Psoas muscle (tissue), 8 donors: ENCODE data around the gene HTT-AS. TPM values are rescaled to one million over a fixed set of nuclear protein-coding genes. Genes with fewer than 3 reads are reported as not detected.

Experiments used
- ATAC-seq, 4 donors: fragments of 200-7000 bp; cut with Tn5 transposase; one replicate each; pipeline ENCODE4 v1.9.1; 2020; ENCODE audit warnings: moderate library complexity in 3 of 4, mild to moderate bottlenecking in 2 of 4
- DNase-seq, 2 donors: peaks; one replicate each; pipeline ENCODE4 v3.0.0-alpha.2; 2020
- H3K27ac ChIP-seq: fragments of 200-600 bp; one replicate; pipeline ENCODE4 v1.8.0; 2022
- H3K27me3 ChIP-seq, 3 donors: fragments of 200-600 bp in 1 of 3; one replicate each; pipeline versions ENCODE4 v1.6.1 to v1.8.0; 2013 to 2022; ENCODE audit warnings: low read length in 2 of 3, mild to moderate bottlenecking in 2 of 3, moderate library complexity in 1 of 3; ENCODE audit not compliant: insufficient read depth in 3 of 3
- H3K36me3 ChIP-seq, 2 donors: fragments of 200-600 bp in 1 of 2; one replicate each; pipeline versions ENCODE4 v1.6.1 to v1.8.0; 2013 to 2022; ENCODE audit warnings: low read depth in 1 of 2, mild to moderate bottlenecking in 1 of 2, moderate library complexity in 1 of 2; ENCODE audit not compliant: insufficient read depth in 1 of 2
- H3K4me1 ChIP-seq: fragments of 200-600 bp; one replicate; pipeline ENCODE4 v1.8.0; 2022
- H3K4me3 ChIP-seq: fragments of 200-600 bp; one replicate; pipeline ENCODE4 v1.8.0; 2022; ENCODE audit warnings: mild to moderate bottlenecking
- H3K9me3 ChIP-seq: fragments of 200-600 bp; one replicate; pipeline ENCODE4 v1.8.0; 2022
- WGBS, 3 donors: extraction: QIAGEN DNeasy Blood & Tissue Kit; methylation state at CpG; one replicate each; pipeline versions ENCODE4 v1.1.6 to v1.1.7; 2013; 5-methylcytosine and 5-hydroxymethylcytosine counted together
- intact Hi-C, 2 donors: fragments of 100-400 bp; cut with DNase I; formaldehyde crosslinking; loops; one replicate each; pipeline versions ENCODE4 v1.11.0 to v1.14.2; 2022
- polyA plus RNA-seq, 3 donors: library from polyadenylated mRNA; stranded (reverse); fragments of 200-250 nt; gene quantifications; one replicate each; pipeline ENCODE4 v1.2.3, GENCODE V29; 2013
- total RNA-seq, 4 donors: library from RNA; stranded (reverse); fragmentation: NEBNext Ultra II Directional in 2 of 4; extraction: Animal tissue kit (Norgen Biotek cat#: 25700) in 2 of 4; gene quantifications; one replicate each; pipeline versions ENCODE4 v1.2.1 to v1.2.4, GENCODE V29; 2021 to 2023
- TF ChIP-seq, protein P1 (sequence below): fragments of 200-600 bp; IDR thresholded peaks from one replicate; pipeline ENCODE4 v1.8.0; 2022; ENCODE audit warnings: antibody characterized with exemption
- donor health status: healthy with polysubstance abuse.
- donor health status: DM: no; HTN: no; CAD: no; lungs with moderate emphysema.
- donor health status: Bipolar disorder and iron deficiency.
- donor health status: healthy.
- donor health status: DM: yes; HTN: yes; CAD: no.
- donor health status: DM: no; HTN: no; CAD: no.
- donor health status: DM: no; HTN: no; CAD: no.
- donor health status: DM: yes; HTN: yes; CAD: no.

The HTT-AS gene
- total and polyA plus RNA-seq, 7 donors = not detected

DNA sequence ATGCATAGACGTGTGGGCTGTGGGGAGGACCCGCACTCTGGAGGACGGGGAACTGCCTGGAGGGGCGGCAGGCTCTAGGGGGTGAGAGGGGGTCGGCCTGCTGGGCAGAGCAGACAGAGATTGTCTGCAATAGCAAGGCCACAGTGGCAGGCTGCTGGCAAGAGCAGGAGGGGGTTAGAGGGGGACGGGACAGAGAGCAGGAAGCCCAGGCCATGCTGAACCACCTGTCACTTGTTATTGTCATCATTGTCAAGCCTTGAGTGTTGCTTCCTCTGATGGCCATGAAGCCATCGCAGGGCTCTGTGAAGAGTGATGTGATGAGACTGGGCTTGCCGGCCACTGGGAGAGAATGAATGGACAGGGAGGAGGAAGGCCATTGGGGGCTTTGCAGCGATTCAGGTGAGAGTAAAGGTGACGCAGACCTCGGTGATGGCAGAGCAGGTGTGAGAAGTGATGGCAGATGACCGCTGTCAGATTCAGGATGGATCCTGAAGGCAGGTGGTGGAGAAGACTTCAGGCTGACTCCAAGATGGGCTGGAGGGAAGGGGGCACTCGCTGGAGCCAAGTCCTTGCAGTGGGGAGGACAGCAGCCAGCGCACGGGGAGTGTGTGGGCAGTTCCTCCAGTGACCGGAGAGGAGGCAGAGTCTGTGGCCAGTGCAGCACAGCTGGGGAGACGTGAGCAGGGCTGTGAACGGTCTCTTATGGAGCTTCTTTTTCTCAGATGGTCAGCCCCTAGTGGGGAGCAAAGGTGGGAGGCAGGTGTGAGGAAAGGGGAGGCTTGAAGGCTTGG lies 43.6 kb downstream of the HTT-AS start:
- ATAC-seq (no peak), DNase-seq (no peak)
- Histone ChIP-seq H3K36me3 (no peaks in the 10 kb centered on the region), H3K4me1 (no peaks in the 10 kb centered on the region), H3K27ac (no peak overlapping the region), H3K4me3 (no peak overlapping the region), H3K9me3 (no peaks in the 10 kb centered on the region), H3K27me3 (no peaks in the 10 kb centered on the region)
- TF ChIP-seq, protein P1, sequence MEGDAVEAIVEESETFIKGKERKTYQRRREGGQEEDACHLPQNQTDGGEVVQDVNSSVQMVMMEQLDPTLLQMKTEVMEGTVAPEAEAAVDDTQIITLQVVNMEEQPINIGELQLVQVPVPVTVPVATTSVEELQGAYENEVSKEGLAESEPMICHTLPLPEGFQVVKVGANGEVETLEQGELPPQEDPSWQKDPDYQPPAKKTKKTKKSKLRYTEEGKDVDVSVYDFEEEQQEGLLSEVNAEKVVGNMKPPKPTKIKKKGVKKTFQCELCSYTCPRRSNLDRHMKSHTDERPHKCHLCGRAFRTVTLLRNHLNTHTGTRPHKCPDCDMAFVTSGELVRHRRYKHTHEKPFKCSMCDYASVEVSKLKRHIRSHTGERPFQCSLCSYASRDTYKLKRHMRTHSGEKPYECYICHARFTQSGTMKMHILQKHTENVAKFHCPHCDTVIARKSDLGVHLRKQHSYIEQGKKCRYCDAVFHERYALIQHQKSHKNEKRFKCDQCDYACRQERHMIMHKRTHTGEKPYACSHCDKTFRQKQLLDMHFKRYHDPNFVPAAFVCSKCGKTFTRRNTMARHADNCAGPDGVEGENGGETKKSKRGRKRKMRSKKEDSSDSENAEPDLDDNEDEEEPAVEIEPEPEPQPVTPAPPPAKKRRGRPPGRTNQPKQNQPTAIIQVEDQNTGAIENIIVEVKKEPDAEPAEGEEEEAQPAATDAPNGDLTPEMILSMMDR = no peak
- 71 to 73% (median 72%) methylated on average over 18 of the region's 18 CpGs for WGBS, 3 donors
- intact Hi-C loops = loop anchor here (5.0 to 10.0 kb wide), 2 partner anchors 48 to 266 kb away; no protein-coding TSS in a partner anchor

DNA sequence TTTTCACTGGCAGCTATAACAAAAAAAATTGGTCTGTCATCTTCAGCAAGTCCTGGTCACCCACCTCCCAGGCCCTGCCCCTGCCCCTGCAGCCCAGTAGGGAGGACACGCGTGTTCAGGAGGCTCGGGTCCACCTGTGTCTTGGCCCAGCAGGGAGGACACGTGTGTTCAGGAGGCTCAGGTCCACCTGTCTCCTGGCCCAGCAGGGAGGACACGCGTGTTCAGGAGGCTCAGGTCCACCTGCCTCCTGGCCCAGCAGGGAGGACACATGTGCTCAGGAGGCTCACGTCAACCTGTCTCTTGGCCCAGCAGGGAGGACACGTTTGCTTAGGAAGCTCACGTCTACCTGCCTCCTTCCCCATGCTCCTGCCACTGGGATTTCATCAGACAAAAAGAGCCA lies 44.9 kb downstream of the HTT-AS start:
- intact Hi-C loops = no loop called here
- no peaks in the 10 kb centered on the region for H3K36me3 ChIP-seq
- 94 to 97% (median 94%) methylated on average over 9 of the region's 9 CpGs for WGBS, 3 donors
- DNase-seq (no peak), ATAC-seq (no peak)
- H3K4me1 ChIP-seq = no peaks in the 10 kb centered on the region
- H3K27me3 ChIP-seq = no peaks in the 10 kb centered on the region
- TF ChIP-seq, protein P1 = no peak
- H3K4me3 ChIP-seq = no peak overlapping the region
- no peaks in the 10 kb centered on the region for H3K9me3 ChIP-seq
- no peak overlapping the region for H3K27ac ChIP-seq

DNA sequence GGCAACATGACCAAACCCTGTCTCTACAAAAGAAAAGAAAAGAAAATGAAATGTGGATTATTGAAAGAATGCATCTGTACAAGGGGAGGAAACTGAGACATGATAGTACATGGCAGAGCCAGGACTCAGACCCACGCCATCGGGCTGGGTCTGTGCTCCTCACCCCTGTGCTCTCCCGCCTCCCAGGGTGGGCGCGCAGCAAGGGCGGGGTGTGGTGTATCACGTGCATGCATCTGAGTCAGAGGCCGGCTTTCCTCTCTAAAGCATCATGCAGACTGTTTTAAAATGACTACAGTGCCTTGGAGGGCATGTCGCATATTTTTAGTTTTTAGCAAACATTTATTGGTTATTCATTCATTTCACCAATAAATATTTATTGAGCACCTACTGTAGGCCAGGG lies 47.8 kb downstream of the HTT-AS start:
- no peaks in the 10 kb centered on the region for H3K27me3 ChIP-seq
- WGBS, 3 donors = 90 to 92% (median 91%) methylated on average over 9 of the region's 9 CpGs
- no peaks in the 10 kb centered on the region for H3K36me3 ChIP-seq
- H3K9me3 ChIP-seq = no peaks in the 10 kb centered on the region
- no peak overlapping the region for H3K4me3 ChIP-seq
- DNase-seq = no peak
- TF ChIP-seq, protein P1 = no peak
- ATAC-seq = no peak
- H3K27ac ChIP-seq = no peak overlapping the region
- intact Hi-C loops = no loop called here
- H3K4me1 ChIP-seq = no peaks in the 10 kb centered on the region

DNA sequence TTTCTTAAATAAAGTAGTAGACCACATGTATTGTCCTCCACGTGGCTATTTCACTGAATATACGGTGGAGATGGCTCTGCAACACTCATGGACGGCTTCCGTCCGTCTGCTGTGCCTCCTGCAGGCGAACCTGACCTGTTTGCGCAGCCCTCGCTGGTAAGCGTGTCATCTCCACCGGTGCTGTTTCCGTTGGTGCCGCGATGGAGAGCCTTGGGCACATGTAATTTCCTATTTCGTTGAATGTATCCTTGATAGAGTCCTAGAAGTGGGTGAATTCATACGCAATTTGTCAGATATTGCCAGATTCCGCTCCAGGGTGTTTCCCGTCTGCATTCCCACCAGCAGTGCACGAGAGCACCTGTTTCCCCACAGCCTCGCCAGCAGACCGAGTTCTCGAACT lies 48.5 kb downstream of the HTT-AS start:
- no peak for DNase-seq
- Histone ChIP-seq H3K27ac (no peak overlapping the region), H3K27me3 (no peaks in the 10 kb centered on the region), H3K4me3 (no peak overlapping the region), H3K36me3 (no peaks in the 10 kb centered on the region), H3K9me3 (no peaks in the 10 kb centered on the region), H3K4me1 (no peaks in the 10 kb centered on the region)
- intact Hi-C loops = no loop called here
- TF ChIP-seq, protein P1 = no peak
- WGBS, 3 donors = 88 to 91% (median 89%) methylated on average over 21 of the region's 21 CpGs
- ATAC-seq = no peak

DNA sequence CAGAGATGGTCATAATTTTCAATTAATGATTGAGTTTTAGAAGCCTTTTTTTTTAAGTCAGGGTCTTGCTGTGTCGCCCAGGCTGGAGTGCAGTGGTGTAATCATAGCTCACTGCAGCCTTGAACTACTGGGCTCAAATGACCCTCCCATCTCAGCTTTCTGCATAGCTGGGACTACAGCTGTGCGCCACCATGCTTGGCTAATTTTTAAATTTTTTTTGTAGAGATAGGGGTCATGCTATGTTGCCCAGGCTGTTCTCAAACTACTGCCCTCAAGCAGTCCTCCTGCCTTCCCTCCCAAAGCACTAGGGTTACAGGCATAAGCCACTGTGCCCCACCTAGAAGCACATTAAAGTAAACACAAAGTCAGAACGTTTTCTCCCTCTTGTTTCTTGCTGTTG lies 51.7 kb downstream of the HTT-AS start:
- no peak overlapping the region for H3K27ac ChIP-seq
- no peak overlapping the region for H3K4me3 ChIP-seq
- TF ChIP-seq, protein P1 = no peak
- intact Hi-C loops = no loop called here
- H3K4me1 ChIP-seq = no peaks in the 10 kb centered on the region
- no peaks in the 10 kb centered on the region for H3K36me3 ChIP-seq
- 81 to 90% (median 85%) methylated on average over 3 of the region's 3 CpGs for WGBS, 3 donors
- H3K27me3 ChIP-seq = no peaks in the 10 kb centered on the region
- H3K9me3 ChIP-seq = no peaks in the 10 kb centered on the region
- no peak for DNase-seq
- no peak for ATAC-seq
